ENCODE results near the gene RCC1. TPM values are rescaled to one million over a fixed set of nuclear protein-coding genes. Genes with fewer than 3 reads are reported as not detected.

RCC1 gene
- total and polyA plus RNA-seq, 2 donors (not counting 3 experiments of a cell fraction or from before 2014, with no cell fraction given), result 37.1 to 77.7 TPM

DNA sequence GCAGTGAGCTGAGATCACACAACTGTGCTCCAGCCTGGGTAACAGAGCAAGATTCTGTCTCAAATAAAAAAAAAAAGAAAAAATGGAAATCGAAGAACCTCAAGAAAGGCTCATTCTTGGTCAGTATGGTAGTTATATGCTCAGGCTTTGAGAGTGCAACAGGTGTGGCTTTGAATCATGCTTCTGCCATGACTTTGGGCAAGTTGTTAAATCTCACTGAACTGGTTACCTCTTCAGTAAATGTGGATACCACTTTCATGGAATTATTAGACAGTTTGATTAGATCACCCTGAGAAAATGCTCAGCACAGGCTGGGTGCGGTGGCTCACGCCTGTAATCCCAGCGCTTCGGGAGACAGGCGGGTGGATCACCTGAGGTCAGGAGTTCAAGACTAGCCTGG, 59.9 kb downstream of the RCC1 start:
- ChIA-PET POLR2A (no interaction called here), CTCF (interaction anchor here (0.6 kb wide), 1 partner anchor 36 kb away, joined by 3 read pairs; no protein-coding TSS in a partner anchor)
- Histone ChIP-seq H3K27me3 (ENCODE audit: control insufficient read depth in 2 of 2, insufficient read depth in 2 of 2, low read length in 2 of 2) (no peaks in the 10 kb centered on the region), H3K4me3 (replicated peaks in 1 of 3; ENCODE audit: insufficient read depth in 1 of 3, low read depth in 1 of 3, low read length in 3 of 3) (no peak overlapping the region), H3K27ac (ENCODE audit: insufficient read depth, low read depth, low read length) (no peak overlapping the region), H3K9me3 (replicated peaks; ENCODE audit: control insufficient read depth, insufficient read depth, low read length) (no peaks in the 10 kb centered on the region), H3K4me2 (ENCODE audit: insufficient read depth, low read length) (no peak overlapping the region), H4K20me1 (replicated peaks; ENCODE audit: control insufficient read depth, extremely low read depth, insufficient read depth, low read length) (no peaks in the 10 kb centered on the region), H3K36me3 (ENCODE audit: control insufficient read depth in 2 of 2, extremely low read depth in 1 of 2, insufficient read depth in 2 of 2, low read length in 2 of 2) (peaks cover 17 to 24% of the 10 kb centered on the region in 2 experiments), H2AFZ (ENCODE audit: low read depth, low read length) (no peak overlapping the region), H3K9me1 (replicated peaks; ENCODE audit: control insufficient read depth, extremely low read depth, insufficient read depth, low read length) (no peaks in the 10 kb centered on the region), H3K4me1 (ENCODE audit: control insufficient read depth, extremely low read depth, insufficient read depth, low read length) (no peaks in the 10 kb centered on the region), H3K79me2 (ENCODE audit: control insufficient read depth, insufficient read depth, low read length) (no peaks in the 10 kb centered on the region), H3K9ac (replicated peaks; ENCODE audit: extremely low read depth, insufficient read depth, low read length) (no peak overlapping the region)
- no TSS peak for BruUV-seq (replicated peaks)
- dilution Hi-C loops (cut with MboI; ENCODE audit: extremely low pct_ligation_motif_present, low sequenced_read_pairs), result no loop called here
- DNase-seq (ENCODE audit: low read depth, low spot score) (no peak), FAIRE-seq (no peak)
- intact Hi-C loops (cut with micrococcal nuclease), result no loop called here
- TF ChIP-seq FOS (IDR thresholded peaks at IDR 0.05; ENCODE audit: borderline replicate concordance, insufficient read depth, low read length), result no peak
- TF ChIP-seq JUN (IDR thresholded peaks at IDR 0.05; ENCODE audit: borderline replicate concordance, insufficient read depth, insufficient read length, low read depth), result no peak
- TF ChIP-seq, protein P1, sequence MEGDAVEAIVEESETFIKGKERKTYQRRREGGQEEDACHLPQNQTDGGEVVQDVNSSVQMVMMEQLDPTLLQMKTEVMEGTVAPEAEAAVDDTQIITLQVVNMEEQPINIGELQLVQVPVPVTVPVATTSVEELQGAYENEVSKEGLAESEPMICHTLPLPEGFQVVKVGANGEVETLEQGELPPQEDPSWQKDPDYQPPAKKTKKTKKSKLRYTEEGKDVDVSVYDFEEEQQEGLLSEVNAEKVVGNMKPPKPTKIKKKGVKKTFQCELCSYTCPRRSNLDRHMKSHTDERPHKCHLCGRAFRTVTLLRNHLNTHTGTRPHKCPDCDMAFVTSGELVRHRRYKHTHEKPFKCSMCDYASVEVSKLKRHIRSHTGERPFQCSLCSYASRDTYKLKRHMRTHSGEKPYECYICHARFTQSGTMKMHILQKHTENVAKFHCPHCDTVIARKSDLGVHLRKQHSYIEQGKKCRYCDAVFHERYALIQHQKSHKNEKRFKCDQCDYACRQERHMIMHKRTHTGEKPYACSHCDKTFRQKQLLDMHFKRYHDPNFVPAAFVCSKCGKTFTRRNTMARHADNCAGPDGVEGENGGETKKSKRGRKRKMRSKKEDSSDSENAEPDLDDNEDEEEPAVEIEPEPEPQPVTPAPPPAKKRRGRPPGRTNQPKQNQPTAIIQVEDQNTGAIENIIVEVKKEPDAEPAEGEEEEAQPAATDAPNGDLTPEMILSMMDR (IDR thresholded peaks at IDR 0.05; ENCODE audit: extremely low read depth in 1 of 2, insufficient read depth in 1 of 2, low read depth in 1 of 2, low read length in 2 of 2), result no peak
- no peak for TF ChIP-seq POLR2A (IDR thresholded peaks at IDR 0.05; ENCODE audit: low read depth, low read length)
- TF ChIP-seq MYC (IDR thresholded peaks at IDR 0.05; ENCODE audit: low read depth, low read length), result no peak
- TF ChIP-seq GATA2 (IDR thresholded peaks at IDR 0.05; ENCODE audit: insufficient read depth, insufficient read length, low read depth, low read length), result no peak
- no peak for TF ChIP-seq POLR2AphosphoS5 (IDR thresholded peaks at IDR 0.05; ENCODE audit: insufficient read depth, low read depth, low read length)
- TF ChIP-seq, protein P2, sequence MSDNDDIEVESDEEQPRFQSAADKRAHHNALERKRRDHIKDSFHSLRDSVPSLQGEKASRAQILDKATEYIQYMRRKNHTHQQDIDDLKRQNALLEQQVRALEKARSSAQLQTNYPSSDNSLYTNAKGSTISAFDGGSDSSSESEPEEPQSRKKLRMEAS (IDR thresholded peaks at IDR 0.05; ENCODE audit: insufficient read depth, insufficient read length), result no peak
- TF ChIP-seq EZH2 (IDR thresholded peaks at IDR 0.05; ENCODE audit: borderline replicate concordance, low read depth, low read length, severe bottlenecking), result no peak

Data from endothelial cell of umbilical vein (primary cell).